ENCODE data around the gene STXBP1.
"Not testable (repeated sequence)": the region's sequence is repeated elsewhere in the genome, so short reads cannot be mapped to it uniquely, and the experiment has no call there.

The STXBP1 gene

GRCh38 chr9:127571971-127572370, 40.1 kb upstream of the STXBP1 start:
- H3K27me3 ChIP-seq (ENCODE audit: insufficient read depth, poor library complexity, severe bottlenecking), result no peaks in the 10 kb centered on the region
- peak overlapping the region; percentile 98 for H3K27ac ChIP-seq (ENCODE audit: poor library complexity, severe bottlenecking)
- DNase-seq (ENCODE audit: low spot score) (no peak), ATAC-seq (ENCODE audit: low read depth) (no peak)
- no peaks in the 10 kb centered on the region for H3K9me3 ChIP-seq (ENCODE audit: severe bottlenecking)
- peaks cover 14% of the 10 kb centered on the region for H3K36me3 ChIP-seq (ENCODE audit: low read depth)
- no peak for TF ChIP-seq CTCF (IDR thresholded peaks at IDR 0.05; ENCODE audit: poor library complexity, severe bottlenecking)
- H3K4me1 ChIP-seq (ENCODE audit: insufficient read depth, poor library complexity, severe bottlenecking), result peaks cover 44% of the 10 kb centered on the region
- H3K4me3 ChIP-seq (ENCODE audit: severe bottlenecking), result no peak overlapping the region

- H3K4me1 ChIP-seq (ENCODE audit: insufficient read depth, poor library complexity, severe bottlenecking), result peaks cover 44% of the 10 kb centered on the region
- DNase-seq (ENCODE audit: low spot score) (no peak), ATAC-seq (ENCODE audit: low read depth) (no peak)
- TF ChIP-seq CTCF (IDR thresholded peaks at IDR 0.05; ENCODE audit: poor library complexity, severe bottlenecking), result no peak
- H3K27me3 ChIP-seq (ENCODE audit: insufficient read depth, poor library complexity, severe bottlenecking), result no peaks in the 10 kb centered on the region
- H3K4me3 ChIP-seq (ENCODE audit: severe bottlenecking), result no peak overlapping the region
- peak overlapping the region; percentile 98 for H3K27ac ChIP-seq (ENCODE audit: poor library complexity, severe bottlenecking)
- peaks cover 2% of the 10 kb centered on the region for H3K36me3 ChIP-seq (ENCODE audit: low read depth)
- H3K9me3 ChIP-seq (ENCODE audit: severe bottlenecking), result no peaks in the 10 kb centered on the region
Measured at GRCh38 chr9:127572961-127573721, 38.9 kb upstream of the STXBP1 start.

GRCh38 chr9:127574072-127574993, 37.7 kb upstream of the STXBP1 start:
- TF ChIP-seq CTCF (IDR thresholded peaks at IDR 0.05; ENCODE audit: poor library complexity, severe bottlenecking), result peak; percentile 19
- H3K9me3 ChIP-seq (ENCODE audit: severe bottlenecking), result no peaks in the 10 kb centered on the region
- H3K4me1 ChIP-seq (ENCODE audit: insufficient read depth, poor library complexity, severe bottlenecking), result peaks cover 47% of the 10 kb centered on the region
- ATAC-seq (ENCODE audit: low read depth) (peak; percentile 33), DNase-seq (ENCODE audit: low spot score) (peak; percentile 83)
- H3K36me3 ChIP-seq (ENCODE audit: low read depth), result no peaks in the 10 kb centered on the region
- peak overlapping the region; percentile 98 for H3K27ac ChIP-seq (ENCODE audit: poor library complexity, severe bottlenecking)
- H3K27me3 ChIP-seq (ENCODE audit: insufficient read depth, poor library complexity, severe bottlenecking), result no peaks in the 10 kb centered on the region
- H3K4me3 ChIP-seq (ENCODE audit: severe bottlenecking), result no peak overlapping the region

DNA sequence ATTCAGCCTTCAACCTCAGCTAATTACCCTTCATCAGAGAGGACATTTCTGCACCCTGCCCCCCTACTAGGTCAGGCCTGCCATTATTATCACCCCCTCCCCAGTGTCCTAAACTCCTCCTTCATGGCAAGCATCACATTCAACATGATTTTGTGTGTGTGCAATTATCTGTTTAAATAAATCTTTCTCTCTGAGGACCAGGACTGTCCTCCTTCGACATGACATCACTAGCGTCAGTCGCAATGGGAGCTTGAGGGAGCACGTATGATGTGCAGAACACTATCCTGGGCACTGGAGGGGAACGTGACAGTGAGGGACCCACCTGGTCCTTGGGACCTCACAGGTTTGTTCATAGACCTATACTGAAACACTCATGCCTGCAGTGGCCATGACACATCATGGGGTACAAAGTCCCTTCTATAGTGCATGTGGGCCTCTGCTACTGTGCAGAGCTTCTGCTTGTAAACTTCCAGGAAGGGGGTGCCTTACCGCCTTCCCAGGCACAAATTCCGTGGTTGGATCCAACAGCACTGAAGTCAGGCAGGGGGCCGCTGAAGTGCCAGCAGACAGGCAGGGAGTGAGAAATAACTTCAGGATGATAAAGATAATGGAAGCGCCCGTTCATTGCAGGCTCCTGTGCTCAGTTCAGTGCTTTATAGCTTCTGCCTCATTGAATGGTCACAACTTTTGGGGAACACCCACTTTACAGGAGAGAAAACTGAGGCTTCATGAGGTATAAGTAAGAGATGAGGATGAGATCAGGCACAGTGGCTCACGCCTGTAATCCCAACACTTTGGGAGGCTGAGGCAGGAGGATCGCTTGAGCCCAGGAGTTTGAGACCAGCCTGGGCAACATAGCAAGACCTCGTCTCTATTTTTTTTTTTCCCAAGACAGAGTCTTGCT, 36.0 kb upstream of the STXBP1 start:
- Histone ChIP-seq H3K36me3 (ENCODE audit: low read depth) (no peaks in the 10 kb centered on the region; the same call in 1 of the 2 replicates), H3K27me3 (ENCODE audit: insufficient read depth, poor library complexity, severe bottlenecking) (no peaks in the 10 kb centered on the region), H3K4me1 (ENCODE audit: insufficient read depth, poor library complexity, severe bottlenecking) (peaks cover 39% of the 10 kb centered on the region), H3K9me3 (ENCODE audit: severe bottlenecking) (no peaks in the 10 kb centered on the region), H3K4me3 (ENCODE audit: severe bottlenecking) (no peak overlapping the region), H3K27ac (ENCODE audit: poor library complexity, severe bottlenecking) (peak overlapping the region; percentile 98)
- DNase-seq (ENCODE audit: low spot score) (no peak), ATAC-seq (ENCODE audit: low read depth) (no peak)
- TF ChIP-seq CTCF (IDR thresholded peaks at IDR 0.05; ENCODE audit: poor library complexity, severe bottlenecking), result no peak

GRCh38 chr9:127577194-127577593, 34.9 kb upstream of the STXBP1 start:
- H3K4me1 ChIP-seq (ENCODE audit: insufficient read depth, poor library complexity, severe bottlenecking), result peaks cover 38% of the 10 kb centered on the region
- not testable (repeated sequence) for H3K27me3 ChIP-seq (ENCODE audit: insufficient read depth, poor library complexity, severe bottlenecking); DNase-seq (ENCODE audit: low spot score); H3K9me3 ChIP-seq (ENCODE audit: severe bottlenecking); H3K27ac ChIP-seq (ENCODE audit: poor library complexity, severe bottlenecking); ATAC-seq (ENCODE audit: low read depth); H3K4me3 ChIP-seq (ENCODE audit: severe bottlenecking); H3K36me3 ChIP-seq (ENCODE audit: low read depth)
